HEK293T (cell line): ENCODE measurements around the gene TNIK.

Source experiments
- ARNT ChIP-seq: fragments of 450-650 bp; IDR thresholded peaks from 2 replicates; pipeline ENCODE4 v1.6.1; 2017; ENCODE audit warnings: mild to moderate bottlenecking
- BHLHE40 ChIP-seq: fragments of 450-650 bp; IDR thresholded peaks from 2 replicates; pipeline ENCODE4 v1.6.1; 2016; ENCODE audit warnings: mild to moderate bottlenecking, moderate library complexity, borderline replicate concordance
- CTBP1 ChIP-seq: fragments of 450-650 bp; IDR thresholded peaks from 2 replicates; pipeline ENCODE4 v1.6.1; 2016; ENCODE audit warnings: borderline replicate concordance
- FOXA1 ChIP-seq: fragments of 450-650 bp; IDR thresholded peaks from 2 replicates; pipeline ENCODE4 v1.6.1; 2016; ENCODE audit warnings: mild to moderate bottlenecking
- FOXK2 ChIP-seq: fragments of 450-650 bp; IDR thresholded peaks from 2 replicates; pipeline ENCODE4 v1.6.1; 2016; ENCODE audit warnings: mild to moderate bottlenecking
- NFRKB ChIP-seq: fragments of 450-650 bp; IDR thresholded peaks from 2 replicates; pipeline ENCODE4 v1.6.1; 2016; ENCODE audit warnings: mild to moderate bottlenecking, moderate library complexity
- SP1 ChIP-seq: fragments of 450-650 bp; IDR thresholded peaks from 2 replicates; pipeline ENCODE4 v1.6.1; 2017
- SUZ12 ChIP-seq: fragments of 450-650 bp; IDR thresholded peaks from 2 replicates; pipeline ENCODE4 v1.6.1; 2016; ENCODE audit warnings: mild to moderate bottlenecking

- no peak for TF ChIP-seq FOXK2
- no peak for TF ChIP-seq FOXA1
- TF ChIP-seq ARNT, result no peak
- no peak for TF ChIP-seq NFRKB
- TF ChIP-seq BHLHE40, result no peak
- no peak for TF ChIP-seq SP1
- TF ChIP-seq SUZ12, result no peak
- no peak for TF ChIP-seq CTBP1
Observed at GRCh38 chr3:171054921-171055320, 405.3 kb downstream of the TNIK start.
